GM19238 (cell line): ENCODE results near the gene FOXN3.

Experiments used
- DNase-seq: peaks from one replicate; pipeline ENCODE4 v3.0.0; 2011; ENCODE audit warnings: low spot score; ENCODE audit not compliant: insufficient read length

Gene FOXN3

DNA sequence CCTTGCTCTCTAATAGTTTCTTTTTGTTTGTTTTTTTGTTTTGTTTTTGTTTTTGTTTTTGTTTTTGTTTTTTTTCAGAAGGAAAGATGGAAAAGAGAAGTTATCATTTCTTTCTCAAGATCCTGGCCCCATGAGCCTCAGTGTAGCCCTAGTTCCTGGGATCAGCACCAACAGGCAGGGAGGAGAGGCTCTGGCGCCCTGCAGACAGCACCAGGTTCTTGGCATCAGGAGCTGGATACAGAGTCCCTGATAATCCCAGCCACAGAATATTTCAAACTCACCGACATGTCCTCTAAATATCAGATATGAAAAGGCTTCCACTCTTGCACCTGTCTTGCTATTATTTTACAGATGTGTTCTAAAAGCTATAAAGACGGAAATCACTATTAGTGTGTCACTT lies 52.7 kb downstream of the FOXN3 start:
- no peak for DNase-seq

DNA sequence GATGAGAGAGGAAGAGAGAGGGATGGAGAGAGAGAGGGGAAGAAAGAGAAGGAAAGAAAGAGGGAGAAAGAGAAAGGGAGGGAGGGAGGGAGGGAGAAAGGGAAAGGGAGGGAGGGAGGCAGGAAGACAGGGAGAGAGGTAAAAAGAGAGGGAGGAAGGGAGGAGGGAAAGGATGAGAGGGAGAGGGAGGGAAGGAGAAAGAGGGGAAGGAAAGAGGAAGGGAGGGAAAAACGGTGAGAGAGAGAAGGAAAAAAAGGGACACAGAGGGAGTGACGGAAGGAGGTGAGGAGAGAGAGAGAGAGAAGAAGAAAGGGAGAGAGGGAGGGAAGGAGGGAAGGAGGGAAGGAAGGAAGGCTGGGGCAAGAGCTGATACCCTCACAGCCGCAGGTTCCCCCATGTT lies 56.8 kb downstream of the FOXN3 start:
- no peak for DNase-seq

DNA sequence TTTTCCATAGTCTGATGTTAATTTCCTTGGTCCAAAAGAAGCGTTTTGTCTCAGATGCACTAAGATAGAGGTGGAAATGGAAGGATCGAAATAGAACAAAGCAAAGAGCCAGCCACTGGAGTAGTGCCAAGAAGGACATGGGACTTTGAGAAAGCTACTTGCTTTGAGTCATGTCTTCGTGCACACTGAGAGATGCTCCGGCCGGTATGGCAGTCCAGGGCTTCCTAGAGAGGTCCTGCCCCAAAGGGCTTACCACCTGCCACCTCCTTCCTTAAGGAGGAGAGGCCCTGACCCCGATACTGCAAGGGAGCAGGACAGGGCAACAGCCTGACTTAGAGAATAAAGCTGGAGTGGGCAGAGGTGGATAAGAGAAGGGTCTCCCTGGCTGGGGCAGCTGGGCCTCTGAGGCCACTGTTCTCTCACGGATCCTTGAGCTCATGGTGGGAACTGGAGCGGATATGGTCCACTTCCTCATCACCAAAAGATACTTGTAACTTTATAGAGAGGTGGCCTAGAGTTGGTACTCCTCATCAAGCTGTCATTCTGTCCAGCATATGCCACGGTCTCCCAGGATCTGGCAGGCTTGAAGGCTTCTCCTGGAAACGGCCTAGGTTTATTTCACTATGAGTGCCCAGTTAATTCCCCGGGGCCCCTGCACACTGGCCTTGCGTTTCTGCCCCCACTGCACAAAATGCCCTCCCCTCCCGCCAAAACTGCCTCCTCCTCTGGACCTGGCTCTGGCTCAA lies 57.4 kb downstream of the FOXN3 start:
- DNase-seq: no peak

DNA sequence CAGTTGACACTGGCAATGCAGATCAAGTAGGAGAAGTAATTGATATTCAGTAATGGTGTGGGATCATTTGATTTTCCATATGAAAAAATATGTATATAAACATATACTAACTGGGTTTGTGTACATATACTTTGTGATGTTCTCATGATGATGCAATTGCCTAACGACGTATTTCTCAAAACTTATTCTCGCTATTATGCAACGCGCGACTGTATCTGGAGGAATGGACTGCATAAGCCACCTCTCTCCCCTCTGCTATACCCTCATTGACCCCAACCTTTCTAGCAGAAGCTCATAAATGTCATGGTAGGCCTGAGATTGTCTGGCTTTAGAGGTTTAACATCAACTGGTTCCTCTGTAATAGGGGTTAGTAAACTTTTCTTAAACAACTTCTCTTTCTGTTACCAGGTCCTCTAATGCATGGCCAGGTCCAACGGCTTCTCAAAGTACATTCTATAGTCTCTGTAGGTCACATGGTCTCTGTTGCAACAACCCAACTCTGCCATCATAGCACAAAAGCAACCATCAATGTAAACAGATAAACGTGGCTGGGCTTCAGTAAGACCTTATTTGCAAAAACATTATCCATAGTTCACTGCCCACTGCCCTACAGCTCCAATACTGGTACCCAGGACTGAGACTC lies 59.3 kb downstream of the FOXN3 start:
- DNase-seq: no peak

DNA sequence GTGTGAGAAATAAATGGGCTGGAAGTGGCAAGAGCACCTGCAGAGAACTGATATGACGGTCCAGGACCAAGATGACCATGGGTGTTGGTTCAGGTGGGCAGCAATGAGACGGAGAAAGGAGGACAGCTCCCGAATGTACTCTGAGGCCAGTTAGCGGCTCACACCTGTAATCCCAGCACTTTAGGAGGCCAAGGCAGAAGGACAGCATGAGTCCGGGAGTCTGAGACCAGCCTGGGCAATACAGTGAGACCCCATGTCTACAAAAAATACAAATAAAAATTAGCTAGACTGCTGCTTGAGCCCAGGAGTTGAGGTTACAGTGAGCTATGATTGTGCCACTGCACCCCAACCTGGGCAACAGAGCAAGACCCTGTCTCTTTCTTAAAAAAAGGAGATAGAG lies 60.1 kb downstream of the FOXN3 start:
- no peak for DNase-seq

DNA sequence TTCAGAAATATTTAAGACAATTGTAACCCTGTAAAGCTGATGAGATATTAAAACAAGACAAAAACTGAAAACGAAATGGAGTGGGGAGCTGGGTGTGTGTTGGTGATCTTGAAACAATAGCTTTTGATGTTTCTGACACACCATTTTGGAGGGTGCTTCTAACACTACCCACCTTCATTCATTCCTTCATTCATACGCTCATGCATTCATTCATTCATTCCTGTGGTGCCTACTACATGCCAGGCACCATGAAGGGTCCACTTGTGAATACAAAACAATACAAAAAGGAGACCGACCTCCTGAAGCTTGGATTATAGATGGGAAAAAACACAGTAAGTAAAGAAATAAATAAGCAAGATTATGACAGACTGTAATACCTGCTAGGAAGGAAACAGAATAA lies 60.5 kb downstream of the FOXN3 start:
- DNase-seq: no peak

DNA sequence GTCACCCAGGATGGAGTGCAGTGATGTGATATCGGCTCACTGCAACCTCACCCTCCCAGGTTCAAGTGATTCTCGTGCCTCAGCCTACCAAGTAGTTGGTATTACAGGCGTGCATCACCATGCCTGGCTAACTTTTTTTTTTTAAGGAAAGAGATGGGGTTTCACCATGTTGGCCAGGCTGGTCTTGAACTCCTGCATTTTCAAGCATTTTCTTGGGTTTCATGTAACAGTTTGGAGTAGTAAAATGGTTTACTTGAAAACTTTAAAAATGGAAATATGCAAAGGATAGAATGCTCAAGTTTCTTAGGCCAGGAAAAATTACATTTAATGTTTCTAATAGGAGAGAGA lies 63.3 kb downstream of the FOXN3 start:
- no peak for DNase-seq

DNA sequence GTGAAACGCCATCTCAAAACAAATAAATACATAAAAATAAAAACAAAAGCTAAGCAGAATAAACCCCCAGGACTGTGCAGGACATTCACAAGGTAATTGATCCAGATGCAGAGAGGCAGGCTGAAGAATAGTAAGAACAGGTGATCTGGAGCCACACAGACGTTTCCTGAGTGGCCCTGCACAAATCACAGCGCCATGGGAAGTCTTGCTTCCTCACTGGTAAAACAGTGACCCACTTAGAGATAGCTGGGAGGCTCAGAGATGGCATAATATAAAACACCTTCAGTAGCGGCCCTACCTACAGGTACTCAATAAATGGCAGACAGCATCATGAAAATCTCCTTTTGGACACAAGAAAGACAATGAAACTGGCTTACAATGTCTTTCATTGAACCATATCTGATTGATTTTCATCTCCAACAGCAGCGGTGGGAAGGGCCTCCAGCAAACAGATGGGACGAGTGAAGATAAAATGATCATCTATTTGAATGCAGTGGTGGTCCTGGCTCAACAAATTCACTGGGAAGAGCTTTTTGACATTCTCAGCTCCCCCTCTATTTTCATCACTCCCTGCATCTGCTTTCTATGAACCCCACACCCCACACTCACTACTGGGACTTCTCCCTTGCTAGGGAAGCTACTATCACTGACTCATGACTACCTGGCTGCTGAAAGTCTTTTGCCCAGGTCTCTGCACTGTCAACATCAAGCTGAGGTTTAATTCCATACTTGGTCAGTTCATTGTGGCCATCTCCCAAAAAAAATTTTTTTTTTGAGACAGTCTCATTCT lies 63.9 kb downstream of the FOXN3 start:
- DNase-seq: no peak

DNA sequence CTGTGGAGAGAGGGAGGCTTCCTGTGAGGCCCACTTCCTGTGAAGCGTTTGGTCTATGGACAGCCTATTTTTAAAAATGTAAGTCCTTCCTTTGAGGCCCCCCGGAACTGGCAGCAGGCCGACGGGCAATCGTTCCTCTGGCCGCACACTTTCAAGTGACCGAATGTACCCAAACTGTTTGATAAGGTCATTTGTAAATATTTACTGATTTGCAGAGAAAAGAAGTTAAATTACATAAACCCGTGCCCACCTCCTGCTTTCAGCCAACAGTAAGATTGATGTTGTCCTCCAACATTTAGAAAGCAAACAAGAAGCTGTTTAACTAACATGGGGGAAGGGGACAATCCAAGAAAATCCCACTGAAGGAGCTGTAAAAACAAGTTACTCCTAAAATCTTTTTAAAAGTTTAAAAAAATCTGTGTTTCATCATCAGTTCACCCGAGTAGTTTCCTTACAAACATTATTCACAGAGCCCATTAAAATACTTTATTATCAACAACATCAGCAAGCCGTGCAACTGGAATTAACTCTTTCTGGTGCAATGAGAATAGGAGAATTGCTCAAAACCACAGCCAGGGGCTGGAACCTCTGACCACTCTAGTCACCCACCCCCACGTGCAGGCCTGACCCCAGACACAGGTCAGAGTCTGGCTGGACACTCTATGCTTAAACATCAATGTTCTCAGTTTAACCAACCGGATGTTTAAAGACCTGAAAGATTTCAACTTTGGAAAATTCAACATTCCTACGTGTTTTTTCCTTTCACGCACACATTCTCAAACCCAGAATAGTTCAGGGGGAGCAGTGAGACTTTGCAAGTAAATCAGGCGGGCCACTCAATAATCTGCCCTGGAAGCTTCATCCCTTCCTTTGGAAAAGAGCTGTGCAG lies 65.3 kb downstream of the FOXN3 start:
- DNase-seq: peak; percentile 60

DNA sequence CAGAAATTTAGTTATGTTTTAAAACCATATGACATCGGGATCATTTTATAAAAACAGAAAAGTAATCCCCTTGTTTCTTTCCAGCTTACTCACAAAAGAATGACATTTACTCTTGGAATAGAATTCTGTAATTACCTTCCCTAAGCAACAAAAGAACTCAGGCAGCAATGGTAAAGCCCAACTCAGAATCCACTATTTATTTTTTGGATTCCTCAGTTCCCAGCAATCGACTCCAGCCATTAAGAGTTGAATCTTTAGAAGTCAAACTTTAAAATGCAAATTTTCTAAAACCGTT lies 65.9 kb downstream of the FOXN3 start:
- no peak for DNase-seq

DNA sequence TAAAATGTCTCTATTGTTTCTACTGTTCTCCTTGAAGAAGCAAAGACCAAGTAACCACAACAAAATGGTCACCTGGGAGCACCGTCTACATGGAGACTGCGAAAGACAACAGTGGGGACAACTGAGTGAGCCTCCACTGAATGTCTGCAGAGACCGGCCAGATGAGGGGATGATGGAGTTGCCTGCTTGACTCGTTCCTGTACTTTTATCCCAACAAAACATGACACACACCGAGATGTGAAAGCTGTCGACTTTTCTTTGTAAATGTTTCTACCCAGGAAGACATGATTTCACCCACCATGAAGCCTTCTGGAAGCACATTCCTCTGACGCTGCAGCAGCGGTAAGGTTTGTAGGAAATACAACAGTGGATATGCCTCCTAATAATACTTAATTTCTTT lies 66.9 kb downstream of the FOXN3 start:
- no peak for DNase-seq

DNA sequence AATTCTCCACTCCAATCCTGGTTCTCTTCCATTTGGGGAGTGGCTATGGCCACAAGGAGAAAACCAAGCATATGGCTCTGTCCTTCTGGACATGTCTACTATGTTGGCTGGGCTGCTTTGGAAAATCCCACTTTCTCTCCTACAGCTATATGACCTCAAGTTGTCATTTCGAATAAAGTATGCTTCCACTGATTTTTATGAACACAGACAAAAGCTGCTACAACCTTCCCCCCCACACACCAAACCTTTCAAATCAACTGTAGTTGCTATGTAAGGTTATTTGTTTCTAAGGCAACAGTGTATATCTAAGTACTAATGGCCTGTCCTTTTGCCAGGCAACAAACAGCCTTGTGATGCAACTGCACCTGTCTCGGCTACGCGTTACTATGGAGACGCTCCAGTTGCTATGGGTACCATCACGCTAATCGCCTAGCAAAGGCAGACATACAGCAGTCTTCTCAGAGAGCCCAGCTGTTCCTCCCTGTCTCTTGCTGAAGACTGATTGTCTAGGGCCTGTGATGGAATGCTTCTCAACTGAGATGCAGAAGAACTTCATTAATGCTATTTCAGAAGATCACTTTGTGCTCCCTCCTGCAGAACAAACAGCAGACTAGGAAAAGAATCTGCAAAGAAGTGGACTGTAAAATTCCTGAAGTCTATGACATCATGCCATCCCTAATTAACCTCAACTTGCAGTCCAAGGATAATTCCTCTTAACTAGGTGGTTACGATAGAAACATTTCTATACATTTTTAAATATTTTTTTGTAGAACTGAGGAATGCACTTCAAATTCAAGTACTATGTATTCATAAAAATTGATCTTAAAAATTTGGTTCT lies 67.6 kb downstream of the FOXN3 start:
- no peak for DNase-seq

DNA sequence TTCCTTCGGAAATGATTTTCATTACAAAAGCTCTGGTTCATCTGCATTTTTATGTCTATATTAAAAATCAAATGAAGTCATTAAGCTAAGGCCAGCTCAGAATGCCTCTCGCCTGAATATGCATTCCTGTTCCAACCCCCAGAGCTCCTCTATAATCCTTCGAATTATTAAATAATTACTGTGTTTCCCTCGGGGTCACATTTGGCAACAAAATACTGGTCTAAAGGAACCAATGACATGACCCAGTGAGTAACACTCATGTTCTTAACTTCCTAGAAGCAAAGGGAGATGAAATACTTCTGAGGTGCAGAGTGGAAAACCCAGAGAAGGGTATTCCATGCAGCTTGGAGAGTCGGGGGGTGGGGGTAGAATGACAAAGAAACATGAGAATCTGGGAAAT lies 68.3 kb downstream of the FOXN3 start:
- no peak for DNase-seq

DNA sequence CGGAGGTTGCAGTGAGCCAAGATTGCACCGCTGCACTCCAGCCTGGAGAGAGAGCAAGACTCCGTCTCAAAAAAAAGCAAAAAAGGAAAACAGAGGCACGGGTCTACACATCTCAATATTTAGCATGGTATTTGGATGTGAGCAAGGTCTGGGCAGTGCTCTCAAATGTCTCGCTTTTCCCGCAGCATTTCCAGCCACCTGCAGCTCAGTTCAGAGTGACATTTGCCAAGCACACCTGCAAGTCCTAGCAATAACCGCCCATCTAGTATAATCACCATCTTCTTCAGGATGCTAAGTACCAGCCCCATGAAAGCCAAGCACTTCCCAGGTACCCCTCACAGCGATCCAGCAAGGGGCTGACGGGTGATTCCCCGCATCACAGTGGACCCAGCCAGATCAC lies 69.1 kb downstream of the FOXN3 start:
- no peak for DNase-seq

DNA sequence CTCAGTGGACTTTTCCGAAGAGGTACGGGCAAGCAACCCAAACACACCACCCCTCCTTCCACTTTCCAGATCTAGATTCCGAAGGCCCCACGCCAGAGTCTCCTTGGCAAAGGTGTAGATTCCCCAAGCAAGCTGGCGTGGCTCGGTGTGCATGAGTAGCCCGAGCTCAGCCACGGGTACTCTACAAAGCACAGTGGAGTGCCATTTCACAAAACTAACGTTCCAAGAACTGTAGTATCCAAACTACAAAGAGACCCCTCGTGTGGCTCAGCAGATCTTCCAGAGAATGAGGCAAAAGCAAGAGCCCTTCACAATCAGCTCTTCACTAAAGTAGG lies 72.1 kb downstream of the FOXN3 start:
- no peak for DNase-seq

DNA sequence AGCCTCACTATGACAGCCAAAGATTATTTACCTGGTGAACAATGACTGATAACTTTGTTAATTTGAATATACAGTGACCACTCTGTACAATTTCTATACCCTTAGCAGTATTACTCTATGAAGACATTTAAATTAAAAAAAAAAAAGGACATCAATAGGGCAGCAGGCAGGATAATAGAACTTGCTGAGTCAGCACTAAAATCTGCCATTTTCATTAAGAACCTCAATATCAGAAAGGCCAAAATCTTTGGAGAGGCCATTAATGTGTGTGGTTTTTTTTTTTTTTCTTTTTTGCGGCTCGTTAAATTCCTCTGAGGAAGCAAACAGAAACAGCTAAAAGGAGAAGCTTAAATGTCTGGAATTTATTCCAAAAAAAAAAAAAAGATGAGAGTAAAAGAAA lies 73.7 kb downstream of the FOXN3 start:
- DNase-seq: no peak

DNA sequence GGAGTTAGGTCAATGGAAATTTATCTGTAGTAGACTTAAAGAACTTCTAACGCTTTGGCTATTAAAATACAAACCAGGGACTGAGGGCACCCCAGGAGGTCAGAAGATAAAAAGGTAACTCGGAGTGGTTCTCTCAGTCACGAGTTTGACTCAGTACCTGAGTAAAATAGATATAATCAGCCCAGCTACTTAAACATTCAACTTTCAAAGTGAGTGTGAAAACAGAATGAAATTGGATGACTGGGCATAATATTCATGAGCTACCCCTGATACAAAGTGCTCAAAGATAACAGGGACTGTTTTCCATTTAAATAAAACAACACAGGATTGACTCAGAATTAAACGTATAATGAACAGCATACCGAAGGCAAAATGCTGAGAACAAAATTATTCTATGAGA lies 75.0 kb downstream of the FOXN3 start:
- no peak for DNase-seq

DNA sequence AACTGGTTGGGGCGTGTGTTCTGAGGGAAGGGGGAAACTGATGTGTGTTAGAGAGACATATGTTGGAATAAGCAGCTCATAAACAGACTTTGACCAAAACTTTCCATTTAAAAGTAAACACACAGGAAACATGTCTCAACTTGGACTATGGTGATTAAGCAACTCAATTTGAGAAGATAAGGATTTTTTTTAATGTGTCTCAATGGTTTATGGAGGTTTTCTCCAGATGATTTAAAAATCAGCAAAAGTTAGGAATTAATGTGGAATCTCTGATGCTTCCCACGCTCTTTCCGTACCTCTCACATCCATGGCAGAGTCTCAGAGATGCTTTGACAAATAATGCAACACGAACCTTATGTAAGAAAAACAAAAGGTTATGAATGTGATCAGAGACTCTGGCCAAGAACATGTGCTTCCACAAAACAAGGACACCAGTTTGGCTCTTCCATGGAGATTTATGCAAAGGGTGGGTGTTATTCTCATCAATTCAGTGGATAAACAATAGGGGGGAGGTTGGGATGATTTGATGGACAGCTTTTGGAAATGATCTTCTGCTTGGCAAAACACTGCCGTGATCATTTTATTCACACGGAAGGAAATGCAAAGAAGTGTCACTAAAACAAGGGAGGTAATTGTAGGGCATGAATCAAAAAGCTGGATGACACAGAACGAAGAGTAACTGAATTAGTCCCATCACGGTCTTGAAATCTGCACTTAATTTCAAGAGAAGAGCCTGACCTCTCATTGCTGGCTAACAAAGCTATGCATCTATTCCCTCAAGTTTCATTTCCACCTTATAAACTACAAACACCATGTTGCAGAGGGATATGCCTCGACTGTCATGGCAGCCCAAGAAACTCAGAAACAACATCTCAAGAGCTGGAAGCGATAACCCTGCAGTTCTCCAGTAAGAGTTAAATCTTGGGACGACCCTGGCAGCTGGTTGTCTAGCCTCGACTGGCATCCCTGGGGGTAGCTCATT lies 76.5 kb downstream of the FOXN3 start:
- no peak for DNase-seq

DNA sequence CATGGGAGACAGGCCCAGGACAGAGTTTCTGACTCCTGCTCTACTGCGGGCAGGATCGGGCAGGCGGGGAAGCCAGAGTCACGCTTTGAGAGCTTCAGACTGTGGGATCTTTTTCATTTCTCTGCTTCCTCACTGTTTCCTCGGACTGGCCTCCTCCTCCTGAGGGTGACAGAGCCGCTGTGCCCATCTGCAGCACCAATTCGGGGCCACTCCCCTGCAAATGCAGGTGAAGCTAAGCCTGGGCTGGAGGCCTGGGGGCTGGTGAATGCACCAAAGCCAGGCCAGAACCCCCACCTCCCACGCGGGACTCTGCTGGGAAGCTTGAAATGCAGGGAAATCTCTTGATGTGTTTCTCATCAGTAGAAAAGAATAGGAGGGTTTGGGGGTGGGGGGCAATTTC lies 77.5 kb downstream of the FOXN3 start:
- no peak for DNase-seq

DNA sequence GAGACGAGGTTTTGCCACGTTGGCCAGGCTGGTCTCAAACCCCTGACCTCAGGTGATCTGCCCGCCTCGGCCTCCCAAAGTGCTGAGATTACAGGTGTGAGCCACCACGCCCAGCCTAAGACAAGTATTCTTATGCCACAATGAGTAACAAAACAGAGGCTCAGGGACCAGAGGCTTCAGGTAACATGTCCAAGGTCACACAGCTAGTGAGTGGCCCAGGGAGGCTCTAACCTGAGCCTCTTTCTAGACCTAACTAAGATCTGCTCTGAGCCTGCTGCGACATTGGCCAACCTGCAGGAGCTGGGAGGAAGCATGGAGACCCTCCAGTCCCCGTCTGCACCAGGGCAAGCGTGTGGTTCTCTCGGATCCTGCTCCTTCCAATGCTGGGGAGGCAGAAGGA lies 77.9 kb downstream of the FOXN3 start:
- no peak for DNase-seq
